ENCODE data around the gene C4A. TPM values are rescaled to one million over a fixed set of nuclear protein-coding genes. Genes with fewer than 3 reads are reported as not detected.

Gene C4A
- total RNA-seq, 1 donor from 2014 or later = 4.6 TPM

- Histone ChIP-seq H3K9me3 (ENCODE audit: insufficient read depth, low read depth, low read length) (no peaks in the 10 kb centered on the region), H3K27me3 (ENCODE audit: insufficient read depth, low read length) (peaks cover 14% of the 10 kb centered on the region), H3K4me2 (ENCODE audit: low read length) (no peak overlapping the region), H2AFZ (ENCODE audit: low read depth, low read length) (no peak overlapping the region), H3K36me3 (ENCODE audit: insufficient read depth, low read length) (no peaks in the 10 kb centered on the region), H3K79me2 (ENCODE audit: insufficient read depth, low read length) (no peaks in the 10 kb centered on the region), H4K20me1 (ENCODE audit: insufficient read depth, low read length) (no peaks in the 10 kb centered on the region), H3K4me3 (ENCODE audit: insufficient read depth, low read depth, low read length) (no peak overlapping the region), H3K4me1 (ENCODE audit: insufficient read depth, low read length) (peaks cover 7% of the 10 kb centered on the region), H3K27ac (ENCODE audit: low read depth, low read length) (no peak overlapping the region), H3K9ac (ENCODE audit: low read length) (no peak overlapping the region)
- peaks cover 13% of the 10 kb centered on the region for H3K4me1 Mint-ChIP-seq (ENCODE audit: low read depth, unreplicated experiment)
- H3K36me3 Mint-ChIP-seq (ENCODE audit: low read depth, unreplicated experiment) = peaks cover 4% of the 10 kb centered on the region
- peaks cover 52% of the 10 kb centered on the region for H3K27me3 Mint-ChIP-seq (ENCODE audit: low read depth, unreplicated experiment)
- TF ChIP-seq CTCF (IDR thresholded peaks at IDR 0.05; ENCODE audit: insufficient read depth, low read depth, low read length) (no peak), EZH2 (IDR thresholded peaks at IDR 0.05; ENCODE audit: insufficient read depth, low read length) (no peak)
- DNase-seq (ENCODE audit: low read depth) (no peak), FAIRE-seq (no peak)
- H3K4me3 Mint-ChIP-seq (ENCODE audit: unreplicated experiment) = no peak overlapping the region
- H3K9me3 Mint-ChIP-seq (ENCODE audit: unreplicated experiment) = no peaks in the 10 kb centered on the region
- no peak overlapping the region for H3K27ac Mint-ChIP-seq (ENCODE audit: unreplicated experiment)
Measured at GRCh38 chr6:31943742-31944141, 38.1 kb upstream of the C4A start.

DNA sequence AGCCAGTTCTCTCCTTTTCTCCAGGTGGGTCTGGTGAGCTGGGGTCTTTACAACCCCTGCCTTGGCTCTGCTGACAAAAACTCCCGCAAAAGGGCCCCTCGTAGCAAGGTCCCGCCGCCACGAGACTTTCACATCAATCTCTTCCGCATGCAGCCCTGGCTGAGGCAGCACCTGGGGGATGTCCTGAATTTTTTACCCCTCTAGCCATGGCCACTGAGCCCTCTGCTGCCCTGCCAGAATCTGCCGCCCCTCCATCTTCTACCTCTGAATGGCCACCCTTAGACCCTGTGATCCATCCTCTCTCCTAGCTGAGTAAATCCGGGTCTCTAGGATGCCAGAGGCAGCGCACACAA, 36.7 kb upstream of the C4A start:
- Mint-ChIP-seq H3K4me3 (ENCODE audit: unreplicated experiment) (peak overlapping the region; percentile 18), H3K27ac (ENCODE audit: unreplicated experiment) (no peak overlapping the region), H3K4me1 (ENCODE audit: low read depth, unreplicated experiment) (peaks cover 17% of the 10 kb centered on the region), H3K36me3 (ENCODE audit: low read depth, unreplicated experiment) (peaks cover 4% of the 10 kb centered on the region), H3K27me3 (ENCODE audit: low read depth, unreplicated experiment) (peaks cover 55% of the 10 kb centered on the region), H3K9me3 (ENCODE audit: unreplicated experiment) (no peaks in the 10 kb centered on the region)
- TF ChIP-seq CTCF (IDR thresholded peaks at IDR 0.05; ENCODE audit: insufficient read depth, low read depth, low read length) = no peak
- no peak for TF ChIP-seq EZH2 (IDR thresholded peaks at IDR 0.05; ENCODE audit: insufficient read depth, low read length)
- H2AFZ ChIP-seq (ENCODE audit: low read depth, low read length) = no peak overlapping the region
- no peak overlapping the region for H3K4me3 ChIP-seq (ENCODE audit: insufficient read depth, low read depth, low read length)
- peak overlapping the region; percentile 78 for H3K4me2 ChIP-seq (ENCODE audit: low read length)
- H4K20me1 ChIP-seq (ENCODE audit: insufficient read depth, low read length) = no peaks in the 10 kb centered on the region
- H3K27me3 ChIP-seq (ENCODE audit: insufficient read depth, low read length) = peaks cover 11% of the 10 kb centered on the region
- no peaks in the 10 kb centered on the region for H3K9me3 ChIP-seq (ENCODE audit: insufficient read depth, low read depth, low read length)
- no peak for DNase-seq (ENCODE audit: low read depth)
- no peaks in the 10 kb centered on the region for H3K36me3 ChIP-seq (ENCODE audit: insufficient read depth, low read length)
- H3K79me2 ChIP-seq (ENCODE audit: insufficient read depth, low read length) = no peaks in the 10 kb centered on the region
- no peak overlapping the region for H3K27ac ChIP-seq (ENCODE audit: low read depth, low read length)
- H3K9ac ChIP-seq (ENCODE audit: low read length) = no peak overlapping the region
- peaks cover 7% of the 10 kb centered on the region for H3K4me1 ChIP-seq (ENCODE audit: insufficient read depth, low read length)
- FAIRE-seq = no peak

GRCh38 chr6:31945507-31946369, 36.1 kb upstream of the C4A start, which contains the start of gene CFB:
Gene CFB, plus strand, starts transcription at chr6:31946095. Its CDS starts 127 bp downstream, at chr6:31946222.
- peak within 1 kb of the TSS; percentile 59 for H2AFZ ChIP-seq (ENCODE audit: low read depth, low read length)

More at GRCh38 chr6:31945507-31946369, 36.1 kb upstream of the C4A start, which contains the start of gene CFB:
- Histone ChIP-seq H3K4me3 (ENCODE audit: insufficient read depth, low read depth, low read length) (no peak within 1 kb of the TSS), H3K4me1 (ENCODE audit: insufficient read depth, low read length) (peaks cover 7% of the 10 kb centered on the region), H3K36me3 (ENCODE audit: insufficient read depth, low read length) (no peaks in the 10 kb centered on the region), H3K9ac (ENCODE audit: low read length) (no peak within 1 kb of the TSS), H3K9me3 (ENCODE audit: insufficient read depth, low read depth, low read length) (no peaks in the 10 kb centered on the region), H3K4me2 (ENCODE audit: low read length) (peak within 1 kb of the TSS; percentile 78), H4K20me1 (ENCODE audit: insufficient read depth, low read length) (no peaks in the 10 kb centered on the region), H3K27me3 (ENCODE audit: insufficient read depth, low read length) (peaks cover 11% of the 10 kb centered on the region), H3K79me2 (ENCODE audit: insufficient read depth, low read length) (no peaks in the 10 kb centered on the region), H3K27ac (ENCODE audit: low read depth, low read length) (peak within 1 kb of the TSS; percentile 37)
- peak; percentile 71 for DNase-seq (ENCODE audit: low read depth)
- H3K9me3 Mint-ChIP-seq (ENCODE audit: unreplicated experiment) = no peaks in the 10 kb centered on the region
- H3K36me3 Mint-ChIP-seq (ENCODE audit: low read depth, unreplicated experiment) = peaks cover 4% of the 10 kb centered on the region
- peaks cover 55% of the 10 kb centered on the region for H3K27me3 Mint-ChIP-seq (ENCODE audit: low read depth, unreplicated experiment)
- H3K4me1 Mint-ChIP-seq (ENCODE audit: low read depth, unreplicated experiment) = peaks cover 13% of the 10 kb centered on the region
- H3K27ac Mint-ChIP-seq (ENCODE audit: unreplicated experiment) = no peak within 1 kb of the TSS
- TF ChIP-seq CTCF (IDR thresholded peaks at IDR 0.05; ENCODE audit: insufficient read depth, low read depth, low read length) (no peak), EZH2 (IDR thresholded peaks at IDR 0.05; ENCODE audit: insufficient read depth, low read length) (no peak)
- H3K4me3 Mint-ChIP-seq (ENCODE audit: unreplicated experiment) = peak within 1 kb of the TSS; percentile 67
- FAIRE-seq = no peak

Measured in astrocyte (in vitro differentiated cells and primary cell).